Measurements from ENCODE around the gene SLC8A3. TPM values are rescaled to one million over a fixed set of nuclear protein-coding genes. Genes with fewer than 3 reads are reported as not detected.

Gene SLC8A3
- total and polyA plus RNA-seq, 2 of the 13 experiments (the other 11 are each of a cell fraction or from before 2014, with no cell fraction given), result 0.01 to 0.02 TPM

DNA sequence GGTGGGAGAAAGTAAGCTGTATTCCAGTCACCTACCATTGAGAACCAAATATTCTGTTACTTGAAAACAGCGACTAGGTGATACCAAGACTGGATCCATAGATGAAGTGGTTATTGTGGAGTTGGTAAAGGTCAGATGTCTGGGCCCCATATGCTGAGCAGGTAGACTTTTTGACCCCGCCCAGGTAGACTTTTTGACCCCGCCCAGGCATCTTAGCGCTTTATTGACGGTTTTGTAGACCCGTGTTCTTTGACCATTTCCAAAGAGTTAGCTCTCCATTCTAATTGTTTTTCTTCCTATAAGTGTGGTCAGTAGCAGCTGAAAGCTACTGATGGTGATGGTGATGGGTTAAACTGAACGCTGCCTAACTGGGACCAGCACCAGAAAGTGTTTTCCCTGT, 61.6 kb downstream of the SLC8A3 start:
- Histone ChIP-seq H3K79me2 (ENCODE audit: insufficient read depth, low read length) (no peaks in the 10 kb centered on the region), H3K36me3 (replicated peaks in 1 of 2; ENCODE audit: control insufficient read depth in 1 of 2, insufficient read depth in 2 of 2, low read length in 2 of 2) (no peaks in the 10 kb centered on the region), H3K9me3 (ENCODE audit: low read length) (no peaks in the 10 kb centered on the region), H3K9ac (ENCODE audit: insufficient read depth, low read depth, low read length) (no peak overlapping the region), H4K20me1 (ENCODE audit: insufficient read depth, low read length) (no peaks in the 10 kb centered on the region), H3K4me1 (ENCODE audit: insufficient read depth, low read length) (no peaks in the 10 kb centered on the region), H3K27me3 (ENCODE audit: control insufficient read depth in 1 of 2, insufficient read depth in 2 of 2, low read length in 2 of 2) (no peaks in the 10 kb centered on the region), H2AFZ (ENCODE audit: low read length) (no peak overlapping the region), H3K4me2 (ENCODE audit: low read depth, low read length) (no peak overlapping the region), H3K27ac (ENCODE audit: extremely low read length, insufficient read depth, low read length) (no peak overlapping the region), H3K4me3 (replicated peaks in 1 of 3; ENCODE audit: insufficient read depth in 1 of 3, low read depth in 2 of 3, low read length in 3 of 3) (no peak overlapping the region)
- ATAC-seq (no peak), DNase-seq (ENCODE audit: low spot score) (no peak), FAIRE-seq (no peak)
- POLR2A ChIA-PET, result no interaction called here
- WGBS (ENCODE audit: low lambda C conversion rate), result 2% methylated on average over 7 of the region's 7 CpGs
- no peak for TF ChIP-seq ZBTB42 (CRISPR knock-in tag; IDR thresholded peaks at IDR 0.05)
- TF ChIP-seq ZNF138 (CRISPR knock-in tag; IDR thresholded peaks at IDR 0.05; ENCODE audit: low read depth), result no peak
- no peak for TF ChIP-seq ZSCAN30 (CRISPR knock-in tag; IDR thresholded peaks at IDR 0.05)
- TF ChIP-seq MTA3 (CRISPR knock-in tag; IDR thresholded peaks at IDR 0.05), result no peak
- no peak for TF ChIP-seq REPIN1 (CRISPR knock-in tag; IDR thresholded peaks at IDR 0.05; ENCODE audit: borderline replicate concordance, low read depth)
- TF ChIP-seq TAF15 (IDR thresholded peaks at IDR 0.05; ENCODE audit: low read depth, low read length, poor library complexity, severe bottlenecking), result no peak
- TF ChIP-seq, protein P1, sequence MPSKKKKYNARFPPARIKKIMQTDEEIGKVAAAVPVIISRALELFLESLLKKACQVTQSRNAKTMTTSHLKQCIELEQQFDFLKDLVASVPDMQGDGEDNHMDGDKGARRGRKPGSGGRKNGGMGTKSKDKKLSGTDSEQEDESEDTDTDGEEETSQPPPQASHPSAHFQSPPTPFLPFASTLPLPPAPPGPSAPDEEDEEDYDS (CRISPR knock-in tag; IDR thresholded peaks at IDR 0.05), result no peak
- no peak for TF ChIP-seq THAP11 (CRISPR knock-in tag; IDR thresholded peaks at IDR 0.05)
- TF ChIP-seq ZNF550 (CRISPR knock-in tag; IDR thresholded peaks at IDR 0.05; ENCODE audit: borderline replicate concordance), result no peak
- no TSS peak for BruUV-seq (replicated peaks)
- in situ Hi-C loops (cut with HindIII; ENCODE audit: extremely low pct_ligation_motif_present, low pct_unique_long_range_greater_than_20kb) (no loop called here), intact Hi-C loops (cut with micrococcal nuclease; ENCODE audit: unreplicated experiment) (no loop called here)
- CTCF ChIA-PET (ENCODE audit: low intra/inter-chr PET ratio, low total read pairs), result no interaction called here

DNA sequence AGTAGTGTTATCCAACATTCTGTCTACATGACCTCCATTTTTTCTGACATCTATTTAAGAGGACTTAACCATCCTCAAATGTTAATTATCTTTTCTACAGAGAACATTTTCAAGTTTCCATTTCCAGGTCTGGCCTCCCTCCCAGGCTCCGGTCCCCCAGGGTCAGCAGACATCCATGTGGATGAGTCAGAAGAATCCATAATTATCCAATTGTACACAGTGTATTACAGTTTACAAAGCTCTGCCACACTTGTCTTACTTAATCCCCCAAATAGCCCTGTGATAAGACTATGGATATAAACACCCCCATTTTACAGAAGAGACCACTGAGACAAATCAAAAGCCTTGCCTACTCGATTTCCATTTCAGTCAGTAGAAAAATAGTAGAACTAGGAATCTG, 65.0 kb downstream of the SLC8A3 start:
- Histone ChIP-seq H3K79me2 (ENCODE audit: insufficient read depth, low read length) (no peaks in the 10 kb centered on the region), H3K27ac (ENCODE audit: extremely low read length, insufficient read depth, low read length) (no peak overlapping the region), H3K9ac (ENCODE audit: insufficient read depth, low read depth, low read length) (no peak overlapping the region), H3K27me3 (ENCODE audit: control insufficient read depth in 1 of 2, insufficient read depth in 2 of 2, low read length in 2 of 2) (no peaks in the 10 kb centered on the region), H2AFZ (ENCODE audit: low read length) (no peak overlapping the region), H3K36me3 (replicated peaks in 1 of 2; ENCODE audit: control insufficient read depth in 1 of 2, insufficient read depth in 2 of 2, low read length in 2 of 2) (no peaks in the 10 kb centered on the region), H3K4me1 (ENCODE audit: insufficient read depth, low read length) (no peaks in the 10 kb centered on the region), H3K4me2 (ENCODE audit: low read depth, low read length) (no peak overlapping the region), H4K20me1 (ENCODE audit: insufficient read depth, low read length) (no peaks in the 10 kb centered on the region), H3K9me3 (ENCODE audit: low read length) (no peaks in the 10 kb centered on the region), H3K4me3 (replicated peaks in 1 of 3; ENCODE audit: insufficient read depth in 1 of 3, low read depth in 2 of 3, low read length in 3 of 3) (no peak overlapping the region)
- no peak for FAIRE-seq
- TF ChIP-seq U2AF2 (IDR thresholded peaks at IDR 0.05; ENCODE audit: low read depth, low read length), result no peak
- TF ChIP-seq ZNF232 (CRISPR knock-in tag; IDR thresholded peaks at IDR 0.05; ENCODE audit: borderline replicate concordance), result no peak
- TF ChIP-seq TOE1 (CRISPR knock-in tag; IDR thresholded peaks at IDR 0.05), result no peak
- TF ChIP-seq ZNF569 (CRISPR knock-in tag; IDR thresholded peaks at IDR 0.05; ENCODE audit: borderline replicate concordance), result no peak
- TF ChIP-seq PHB2 (IDR thresholded peaks at IDR 0.05; ENCODE audit: partially characterized antibody), result no peak
- TF ChIP-seq SP4 (CRISPR knock-in tag; IDR thresholded peaks at IDR 0.05), result no peak
- ATAC-seq, result no peak
- BruUV-seq (replicated peaks), result no TSS peak
- 48% methylated on average over 2 of the region's 2 CpGs for WGBS (ENCODE audit: low lambda C conversion rate)
- intact Hi-C loops (cut with micrococcal nuclease; ENCODE audit: unreplicated experiment) (no loop called here), in situ Hi-C loops (cut with HindIII; ENCODE audit: extremely low pct_ligation_motif_present, low pct_unique_long_range_greater_than_20kb) (no loop called here)
- DNase-seq (ENCODE audit: low spot score), result no peak
- CTCF ChIA-PET (ENCODE audit: low intra/inter-chr PET ratio, low total read pairs), result no interaction called here
- POLR2A ChIA-PET, result no interaction called here
